AG04449 (cell line): Measurements from ENCODE around the gene CD180.

Experiments used
- CTCF ChIA-PET: fragments of 350-600 bp; formaldehyde crosslinking; extraction: SDS; loops from one replicate; lab custom pipeline; 2021; ENCODE audit warnings: antibody characterized with exemption; lab: Yijun Ruan, JAX
- POLR2A ChIA-PET: fragments of 400-600, 350-600 bp; formaldehyde crosslinking; extraction: SDS; loops from one replicate; lab custom pipeline; 2020; ENCODE audit warnings: antibody characterized with exemption, inconsistent platforms; lab: Yijun Ruan, JAX
- DNase-seq: peaks from one replicate; pipeline ENCODE4 v3.0.0-alpha.2; 2010; ENCODE audit warnings: low read depth, low spot score
- H3K4me3 ChIP-seq: 2 replicates; pipeline ENCODE4 v1.5.1; 2011; ENCODE audit warnings: low read depth, mild to moderate bottlenecking, control low read depth, low read length
- TF ChIP-seq, protein P1 (sequence below): IDR thresholded peaks from one replicate; pipeline ENCODE4 v1.5.1; 2011; ENCODE audit warnings: mild to moderate bottlenecking, moderate library complexity, low read length, control low read depth, inconsistent platforms; ENCODE audit not compliant: insufficient read depth; ENCODE audit errors: missing control alignments

CD180 gene

DNA sequence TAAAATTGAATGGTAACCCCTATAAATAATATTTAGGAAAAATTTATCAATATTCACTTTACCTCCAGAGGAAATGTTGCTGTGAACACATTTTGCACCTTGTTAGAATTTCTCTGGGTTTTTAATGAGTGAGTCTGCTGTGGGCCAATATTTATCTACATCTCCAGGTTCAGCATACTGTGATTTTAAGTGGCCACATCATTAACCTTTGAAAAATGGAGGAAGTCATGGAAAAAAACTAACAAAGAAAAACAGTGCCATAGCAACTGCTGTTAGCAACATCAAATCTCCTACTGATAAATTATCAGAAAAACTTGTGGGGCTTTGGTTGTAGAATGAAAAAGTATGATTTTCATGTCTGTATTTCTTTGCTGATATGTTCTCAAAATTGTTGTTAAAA, 55.0 kb downstream of the CD180 start:
- ChIA-PET POLR2A (no interaction called here), CTCF (no interaction called here)
- no peak for DNase-seq
- H3K4me3 ChIP-seq, result no peak overlapping the region
- TF ChIP-seq, protein P1, sequence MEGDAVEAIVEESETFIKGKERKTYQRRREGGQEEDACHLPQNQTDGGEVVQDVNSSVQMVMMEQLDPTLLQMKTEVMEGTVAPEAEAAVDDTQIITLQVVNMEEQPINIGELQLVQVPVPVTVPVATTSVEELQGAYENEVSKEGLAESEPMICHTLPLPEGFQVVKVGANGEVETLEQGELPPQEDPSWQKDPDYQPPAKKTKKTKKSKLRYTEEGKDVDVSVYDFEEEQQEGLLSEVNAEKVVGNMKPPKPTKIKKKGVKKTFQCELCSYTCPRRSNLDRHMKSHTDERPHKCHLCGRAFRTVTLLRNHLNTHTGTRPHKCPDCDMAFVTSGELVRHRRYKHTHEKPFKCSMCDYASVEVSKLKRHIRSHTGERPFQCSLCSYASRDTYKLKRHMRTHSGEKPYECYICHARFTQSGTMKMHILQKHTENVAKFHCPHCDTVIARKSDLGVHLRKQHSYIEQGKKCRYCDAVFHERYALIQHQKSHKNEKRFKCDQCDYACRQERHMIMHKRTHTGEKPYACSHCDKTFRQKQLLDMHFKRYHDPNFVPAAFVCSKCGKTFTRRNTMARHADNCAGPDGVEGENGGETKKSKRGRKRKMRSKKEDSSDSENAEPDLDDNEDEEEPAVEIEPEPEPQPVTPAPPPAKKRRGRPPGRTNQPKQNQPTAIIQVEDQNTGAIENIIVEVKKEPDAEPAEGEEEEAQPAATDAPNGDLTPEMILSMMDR, result no peak

DNA sequence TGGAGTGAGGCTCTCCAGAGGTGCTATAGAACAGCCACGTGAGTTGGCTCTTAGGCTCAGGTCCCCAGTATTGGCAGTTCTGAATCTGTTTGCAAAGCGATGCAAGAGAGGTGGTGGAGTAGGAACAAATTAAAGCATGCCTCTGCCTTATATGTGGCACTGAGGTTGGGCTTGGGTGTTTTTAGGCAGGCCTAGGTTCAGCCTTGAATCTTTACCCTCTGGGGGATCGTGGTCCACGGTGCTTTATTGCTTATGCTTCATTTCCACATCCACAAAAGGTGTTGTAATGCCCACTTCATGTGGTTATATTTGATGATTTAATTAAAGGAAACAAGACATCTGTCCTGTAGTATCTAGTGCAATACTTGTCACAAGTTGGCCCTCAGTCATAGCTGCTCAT, 56.2 kb downstream of the CD180 start:
- ChIA-PET CTCF (interaction anchor here (2.1 kb wide), 1 partner anchor 153 kb away, joined by 5 read pairs; no protein-coding TSS in a partner anchor), POLR2A (no interaction called here)
- TF ChIP-seq, protein P1, result no peak
- DNase-seq, result no peak
- H3K4me3 ChIP-seq, result no peak overlapping the region

DNA sequence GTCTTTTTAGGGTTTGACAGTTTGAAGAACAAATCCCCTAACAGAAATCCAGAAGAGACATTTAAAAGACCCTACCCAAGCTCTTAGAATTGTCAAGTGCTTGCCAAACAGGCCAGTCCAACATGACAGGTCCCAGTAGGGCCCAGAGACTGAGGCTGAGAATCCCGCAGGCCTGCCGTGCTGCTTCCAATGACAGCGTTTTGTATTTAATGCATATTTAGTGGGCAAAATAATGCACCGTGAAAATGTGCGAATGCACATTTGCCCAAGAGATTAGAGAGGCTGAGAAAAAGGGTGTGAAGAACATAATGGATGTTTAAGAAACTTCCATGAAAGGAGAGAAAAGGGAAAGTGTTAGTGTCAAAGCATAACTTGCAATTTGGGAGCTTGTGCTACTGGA, 57.6 kb downstream of the CD180 start:
- ChIA-PET POLR2A (no interaction called here), CTCF (interaction anchor here (1.1 to 2.8 kb wide), 3 partner anchors 11 to 152 kb away, joined by 5 to 10 read pairs (median 5); no protein-coding TSS in a partner anchor)
- DNase-seq, result no peak
- H3K4me3 ChIP-seq, result no peak overlapping the region
- TF ChIP-seq, protein P1, result no peak

DNA sequence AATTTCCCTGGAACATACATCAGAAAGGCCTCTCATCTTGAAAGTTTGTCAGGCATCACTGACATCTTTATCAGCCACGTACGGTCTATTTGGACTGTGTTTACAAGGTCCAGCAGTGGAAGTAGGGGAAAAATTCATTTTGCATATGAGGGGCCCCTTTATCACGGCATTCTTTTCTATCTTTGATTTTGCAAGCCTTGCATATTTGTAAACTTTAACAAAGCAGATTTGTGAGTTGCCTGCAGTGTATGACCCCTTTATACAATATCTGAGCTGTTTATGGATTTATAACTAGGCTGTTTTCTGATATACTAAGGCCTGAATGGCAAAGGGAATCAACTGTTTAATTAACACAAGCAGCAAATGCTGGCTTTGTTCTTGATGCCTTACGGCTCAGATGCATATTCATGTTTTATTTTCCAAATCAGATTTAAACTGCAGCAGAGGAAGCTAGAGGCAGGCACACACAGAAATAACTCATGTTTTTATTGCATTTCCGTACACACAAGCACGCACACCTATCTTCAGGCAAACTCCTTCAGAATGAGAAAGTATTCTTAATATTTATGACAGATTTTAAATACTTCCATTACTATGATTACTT, 61.1 kb downstream of the CD180 start:
- TF ChIP-seq, protein P1, result no peak
- POLR2A ChIA-PET, result no interaction called here
- DNase-seq, result no peak
- CTCF ChIA-PET, result interaction anchor here (1.0 kb wide), 1 partner anchor 147 kb away, joined by 3 read pairs; no protein-coding TSS in a partner anchor
- no peak overlapping the region for H3K4me3 ChIP-seq

DNA sequence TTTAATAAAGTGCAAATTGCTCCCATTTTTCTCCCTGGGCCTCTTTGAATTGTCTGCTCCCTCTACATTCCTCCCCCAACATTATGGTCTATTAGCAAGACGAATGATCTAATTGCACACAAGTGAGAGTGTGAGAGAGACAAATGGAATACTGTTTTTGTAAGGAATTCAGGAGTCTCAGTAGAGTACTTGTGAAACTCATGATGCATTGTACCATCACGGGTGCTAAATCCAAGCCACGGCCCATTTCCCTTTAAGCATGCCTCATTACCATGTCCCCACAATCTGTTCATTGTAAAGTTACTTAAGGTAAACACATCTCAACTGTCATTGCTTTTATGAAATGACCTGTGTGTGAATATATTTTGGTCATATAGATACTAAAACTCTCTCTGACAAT, 62.8 kb downstream of the CD180 start:
- POLR2A ChIA-PET, result interaction anchor here (0.6 kb wide), 1 partner anchor 1589 kb away, joined by 3 read pairs; no protein-coding TSS in a partner anchor
- DNase-seq, result no peak
- TF ChIP-seq, protein P1, result no peak
- CTCF ChIA-PET, result interaction anchor here (1.0 kb wide), 1 partner anchor 75 kb away, joined by 4 read pairs; no protein-coding TSS in a partner anchor
- H3K4me3 ChIP-seq, result no peak overlapping the region

DNA sequence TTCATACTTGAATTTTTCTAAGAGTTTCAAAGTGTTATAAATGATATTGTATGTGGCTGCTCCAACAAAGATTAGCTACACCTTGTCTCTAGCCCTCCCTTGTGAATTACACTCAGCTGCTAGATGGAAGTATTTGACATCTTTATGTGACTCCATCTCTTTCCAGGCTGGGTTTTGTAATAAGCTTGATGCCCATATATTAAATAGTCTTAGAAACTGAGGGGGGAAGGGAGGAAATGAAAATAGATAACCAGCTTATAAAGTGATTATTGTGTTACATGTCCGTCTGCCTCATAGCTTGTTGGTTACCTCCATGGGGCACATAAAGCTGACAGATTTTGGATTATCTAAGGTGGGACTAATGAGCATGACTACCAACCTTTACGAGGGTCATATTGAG, 63.4 kb downstream of the CD180 start:
- H3K4me3 ChIP-seq, result no peak overlapping the region
- ChIA-PET CTCF (interaction anchor here (0.7 to 1.0 kb wide), 2 partner anchors 15 to 76 kb away, joined by 4 read pairs; no protein-coding TSS in a partner anchor), POLR2A (interaction anchor here (0.6 kb wide), 1 partner anchor 1590 kb away, joined by 3 read pairs; no protein-coding TSS in a partner anchor)
- TF ChIP-seq, protein P1, result no peak
- no peak for DNase-seq
